A673 (cell line): ENCODE measurements around the gene ZNF793. TPM values are rescaled to one million over a fixed set of nuclear protein-coding genes. Genes with fewer than 3 reads are reported as not detected.

Source experiments
- Bru-seq: library from RNA; stranded (reverse); fragments of 400-500 nt; gene quantifications from one replicate; lab custom pipeline; 2021; lab: Mats Ljungman, UMichigan
- BruChase-seq, 2 experiments: library from RNA; stranded (reverse); fragments of 400-500 nt; gene quantifications; one replicate each; lab custom pipeline; 2021; lab: Mats Ljungman, UMichigan
- BruUV-seq: library from RNA; stranded (reverse); fragments of 400-500 nt; replicated peaks from 2 replicates; lab custom pipeline; 2021; lab: Mats Ljungman, UMichigan
- CTCF ChIA-PET: fragments of 300-600 bp; sonication (Branson Sonifier 250); formaldehyde crosslinking; loops from one replicate; lab custom pipeline; 2022; ENCODE audit warnings: antibody characterized with exemption; lab: Charles Lee
- POLR2A ChIA-PET: fragments of 300-600 bp; sonication (Branson Sonifier 250); formaldehyde crosslinking; loops from one replicate; lab custom pipeline; 2022; ENCODE audit warnings: antibody characterized with exemption; ENCODE audit not compliant: low non-redundant PET; lab: Charles Lee
- DNase-seq: peaks from one replicate; pipeline ENCODE4 v3.0.0-alpha.2; 2015; ENCODE audit warnings: low spot score
- H3K27ac ChIP-seq: fragments of 200-600 bp; sonication (generic); 2 replicates; pipeline ENCODE4 v1.5.1; 2016; ENCODE audit warnings: mixed run types, low read depth, mild to moderate bottlenecking, mixed read lengths, antibody characterized with exemption, low read length; ENCODE audit not compliant: poor library complexity, severe bottlenecking
- H3K27me3 ChIP-seq: fragments of 200-600 bp; sonication (generic); replicated peaks from 2 replicates; pipeline ENCODE4 v1.6.1; 2017; ENCODE audit warnings: mixed run types, low read depth, mild to moderate bottlenecking, mixed read lengths, antibody characterized with exemption, low read length; ENCODE audit not compliant: insufficient read depth, poor library complexity
- H3K36me3 ChIP-seq: fragments of 200-600 bp; sonication (generic); 2 replicates; pipeline ENCODE4 v1.6.1; 2016; ENCODE audit warnings: mixed run types, mild to moderate bottlenecking, mixed read lengths, antibody characterized with exemption, low read length; ENCODE audit not compliant: insufficient read depth, poor library complexity, severe bottlenecking
- H3K4me1 ChIP-seq: fragments of 200-600 bp; sonication (generic); 2 replicates; pipeline ENCODE4 v1.6.1; 2017; ENCODE audit warnings: mixed run types, mild to moderate bottlenecking, mixed read lengths, antibody characterized with exemption, low read length; ENCODE audit not compliant: insufficient read depth, poor library complexity, severe bottlenecking
- H3K4me3 ChIP-seq: fragments of 200-600 bp; sonication (generic); 2 replicates; pipeline ENCODE4 v1.5.1; 2016; ENCODE audit warnings: low read depth, mixed run types, mild to moderate bottlenecking, mixed read lengths, low read length; ENCODE audit not compliant: poor library complexity, severe bottlenecking
- H3K9me3 ChIP-seq: fragments of 200-600 bp; sonication (generic); 2 replicates; pipeline ENCODE4 v1.6.1; 2016; ENCODE audit warnings: mixed run types, low read depth, mild to moderate bottlenecking, mixed read lengths, antibody characterized with exemption, low read length; ENCODE audit not compliant: poor library complexity, severe bottlenecking
- EZH2 ChIP-seq: fragments of 200-600 bp; sonication (generic); IDR thresholded peaks from 2 replicates; pipeline ENCODE4 v1.6.1; 2017; ENCODE audit warnings: borderline replicate concordance, low read depth, mild to moderate bottlenecking, mixed read lengths, antibody characterized with exemption, low read length; ENCODE audit not compliant: poor library complexity, severe bottlenecking
- intact Hi-C: fragments of 100-400 bp; cut with micrococcal nuclease; formaldehyde crosslinking; loops from one replicate; pipeline ENCODE4 v1.10.0; 2022; ENCODE audit not compliant: unreplicated experiment
- long read RNA-seq: library from polyadenylated mRNA; stranded (forward); transcript quantifications from one replicate; pipeline ENCODE4 v2.0.0, GENCODE V29; 2022
- total RNA-seq: library from RNA; stranded (reverse); gene quantifications from 2 replicates; pipeline ENCODE4 v1.2.3, GENCODE V29; 2021
- TF ChIP-seq, protein P1 (sequence below): fragments of 300-800, 200-600 bp; sonication (generic); conservative IDR thresholded peaks from 2 replicates; pipeline ENCODE4 v1.5.1; 2017; ENCODE audit warnings: low read depth, mild to moderate bottlenecking, antibody characterized with exemption, low read length, moderate library complexity, mixed read lengths

ZNF793 gene
- total RNA-seq (0.83 and 1.2 TPM in 2 replicates), Bru-seq, nascent RNA (percentile 35 among the genes with signal in this experiment), BruChase-seq, experiment 1, labeled RNA remaining after a 2-hour chase (percentile 37 among the genes with signal in this experiment), BruChase-seq, experiment 2, labeled RNA remaining after a 6-hour chase (percentile 39 among the genes with signal in this experiment)
- long read RNA-seq, partial matches to known transcripts, result 0 of 1 reads
- long read RNA-seq, other reads (novel, unspliced or antisense), result 1 of 1 reads

DNA sequence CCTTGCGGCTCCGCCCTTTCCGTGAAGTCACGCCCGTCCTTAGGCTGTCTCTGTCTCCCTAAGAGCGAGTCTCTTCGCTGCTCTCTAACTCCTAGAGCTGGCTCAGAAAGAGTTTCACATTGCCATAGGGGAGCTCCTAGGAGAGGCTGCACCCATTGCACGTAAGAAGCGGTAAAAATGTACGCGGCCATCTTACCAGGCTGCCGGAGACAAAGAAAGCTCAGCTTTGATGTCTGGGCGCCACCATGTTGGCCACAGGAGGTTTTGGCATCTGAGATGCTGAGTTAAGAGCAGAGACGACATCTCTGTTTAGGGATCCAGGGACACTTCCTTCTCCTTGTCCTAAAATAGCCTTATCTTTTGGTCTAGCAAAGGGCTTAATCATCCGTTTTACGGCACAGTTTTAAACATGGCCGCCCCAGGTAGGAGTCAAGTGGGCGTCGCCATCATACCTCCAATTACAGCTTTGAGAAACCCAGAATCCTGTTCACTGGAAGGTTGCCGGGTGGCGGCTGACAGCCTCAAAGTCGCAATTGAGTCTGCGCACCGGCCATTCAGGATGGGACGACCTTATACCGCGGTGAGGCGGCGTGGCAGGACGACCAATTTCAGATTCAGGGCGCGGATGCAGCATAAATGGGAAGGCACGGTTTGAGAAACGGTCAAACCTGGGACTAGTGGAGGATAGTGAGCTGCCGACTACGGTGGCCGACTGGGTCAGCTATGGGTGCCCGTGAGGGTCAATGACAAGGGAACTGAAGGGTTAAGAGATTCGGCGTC is at the start of gene ZNF793:
Gene ZNF793, plus strand, starts transcription at position 553 of the 780 bp plus-strand sequence. CDS start 16,501 bp downstream, outside the sequence.
- POLR2A ChIA-PET, result interaction anchor here (0.5 to 0.6 kb wide), 2 partner anchors 12 to 85 kb away, joined by 3 to 4 read pairs; no protein-coding TSS in a partner anchor
- no peak for TF ChIP-seq EZH2
- TF ChIP-seq, protein P1, sequence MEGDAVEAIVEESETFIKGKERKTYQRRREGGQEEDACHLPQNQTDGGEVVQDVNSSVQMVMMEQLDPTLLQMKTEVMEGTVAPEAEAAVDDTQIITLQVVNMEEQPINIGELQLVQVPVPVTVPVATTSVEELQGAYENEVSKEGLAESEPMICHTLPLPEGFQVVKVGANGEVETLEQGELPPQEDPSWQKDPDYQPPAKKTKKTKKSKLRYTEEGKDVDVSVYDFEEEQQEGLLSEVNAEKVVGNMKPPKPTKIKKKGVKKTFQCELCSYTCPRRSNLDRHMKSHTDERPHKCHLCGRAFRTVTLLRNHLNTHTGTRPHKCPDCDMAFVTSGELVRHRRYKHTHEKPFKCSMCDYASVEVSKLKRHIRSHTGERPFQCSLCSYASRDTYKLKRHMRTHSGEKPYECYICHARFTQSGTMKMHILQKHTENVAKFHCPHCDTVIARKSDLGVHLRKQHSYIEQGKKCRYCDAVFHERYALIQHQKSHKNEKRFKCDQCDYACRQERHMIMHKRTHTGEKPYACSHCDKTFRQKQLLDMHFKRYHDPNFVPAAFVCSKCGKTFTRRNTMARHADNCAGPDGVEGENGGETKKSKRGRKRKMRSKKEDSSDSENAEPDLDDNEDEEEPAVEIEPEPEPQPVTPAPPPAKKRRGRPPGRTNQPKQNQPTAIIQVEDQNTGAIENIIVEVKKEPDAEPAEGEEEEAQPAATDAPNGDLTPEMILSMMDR, result no peak
- Histone ChIP-seq H3K36me3 (no peaks in the 10 kb centered on the region), H3K27me3 (no peaks in the 10 kb centered on the region), H3K27ac (no peak within 1 kb of the TSS), H3K4me1 (no peaks in the 10 kb centered on the region), H3K9me3 (peaks cover 33% of the 10 kb centered on the region), H3K4me3 (peak within 1 kb of the TSS; percentile 34)
- no TSS peak for BruUV-seq
- DNase-seq, result peak; percentile 15
- CTCF ChIA-PET, result interaction anchor here (0.6 kb wide), 1 partner anchor 16 kb away, joined by 5 read pairs; no protein-coding TSS in a partner anchor
- intact Hi-C loops, result no loop called here

DNA sequence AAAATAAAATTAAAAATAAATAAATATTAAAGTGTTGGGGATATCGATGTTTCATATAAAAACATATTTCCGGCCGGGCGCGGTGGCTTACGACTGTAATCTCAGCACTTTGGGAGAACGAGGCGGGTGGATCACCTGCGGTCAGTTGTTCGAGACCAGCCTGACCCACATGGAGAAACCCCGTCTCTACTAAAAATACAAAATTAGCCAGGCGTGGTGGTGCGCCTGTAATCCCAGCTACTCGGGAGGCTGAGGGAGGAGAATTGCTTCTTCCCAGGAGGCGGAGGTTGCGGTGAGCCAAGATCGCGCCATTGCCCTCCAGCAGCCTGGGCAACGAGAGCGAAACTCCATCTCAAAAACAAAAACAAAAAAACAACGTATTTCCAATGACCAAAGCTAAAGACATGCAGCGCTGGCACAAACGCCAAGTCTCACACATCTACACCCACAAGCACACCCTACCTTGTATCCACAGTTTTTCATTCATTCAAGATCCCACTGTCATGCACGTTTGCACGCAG is 40.4 kb upstream of the ZNF793 start:
- TF ChIP-seq EZH2, result no peak
- TF ChIP-seq, protein P1, result no peak
- Histone ChIP-seq H3K27ac (peak overlapping the region; percentile 87), H3K9me3 (peaks cover 17% of the 10 kb centered on the region), H3K4me3 (peak overlapping the region; percentile 70), H3K4me1 (peaks cover 2% of the 10 kb centered on the region), H3K27me3 (no peaks in the 10 kb centered on the region), H3K36me3 (peaks cover 22% of the 10 kb centered on the region)
- intact Hi-C loops, result no loop called here
- no peak for DNase-seq
- TSS peak; percentile 48 for BruUV-seq
- ChIA-PET POLR2A (interaction anchor here (0.9 kb wide), 1 partner anchor 96 kb away, joined by 3 read pairs; the partner anchor contains the start of gene ZNF527), CTCF (no interaction called here)

DNA sequence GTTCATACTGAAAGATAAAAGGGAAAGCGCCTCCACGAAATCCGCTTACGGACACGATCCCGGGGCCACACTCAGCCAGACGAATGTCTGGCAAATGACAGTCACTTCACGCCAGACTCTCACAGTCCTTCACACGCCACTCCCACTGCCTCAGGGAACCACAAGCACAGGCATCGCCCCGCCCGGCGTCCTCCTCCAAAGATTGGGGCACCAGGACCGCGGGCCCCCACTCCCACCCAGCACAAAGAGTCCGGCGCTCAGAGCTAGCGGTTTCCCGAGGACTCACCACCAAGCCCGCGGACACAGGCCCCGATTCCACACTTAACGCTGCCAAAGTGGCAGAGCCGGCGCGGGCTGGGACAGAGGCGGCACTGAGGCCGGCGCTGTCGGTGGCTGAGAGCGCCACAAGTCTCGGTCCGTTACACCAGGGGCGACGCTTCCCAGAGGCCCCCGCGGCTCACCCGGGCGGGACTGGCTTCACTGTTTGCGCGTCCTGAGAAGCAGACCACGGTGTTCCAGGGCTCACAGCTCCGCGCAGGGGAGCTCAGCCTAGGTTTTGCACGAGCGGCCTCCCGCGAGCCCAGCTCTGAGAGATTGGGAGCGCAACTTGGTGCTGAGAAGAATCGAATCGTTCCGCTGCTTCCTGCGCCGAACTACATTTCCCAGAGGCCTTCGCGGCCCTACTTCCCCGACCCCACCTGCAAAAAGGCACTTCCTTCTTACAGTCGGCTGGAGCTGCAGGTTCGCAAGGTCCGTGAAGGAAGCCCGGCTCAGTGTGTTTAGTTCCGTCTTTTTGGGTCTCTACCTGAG is 39.7 kb upstream of the ZNF793 start, which contains the start of gene ZNF569:
Gene ZNF569, minus strand, starts transcription at position 647 of the 810 bp plus-strand sequence. CDS start 22,523 bp downstream, outside the sequence.
- ChIA-PET CTCF (no interaction called here), POLR2A (no interaction called here)
- peak; percentile 94 for DNase-seq
- Histone ChIP-seq H3K27ac (peak within 1 kb of the TSS; percentile 87), H3K4me3 (peak within 1 kb of the TSS; percentile 70), H3K9me3 (peaks cover 16% of the 10 kb centered on the region), H3K27me3 (no peaks in the 10 kb centered on the region), H3K36me3 (peaks cover 17% of the 10 kb centered on the region), H3K4me1 (peaks cover 2% of the 10 kb centered on the region)
- intact Hi-C loops, result no loop called here
- BruUV-seq, result no TSS peak
- TF ChIP-seq, protein P1, result no peak
- TF ChIP-seq EZH2, result no peak
